SK-MEL-5 (cell line): Measurements from ENCODE around the gene HDGFL1. TPM values are rescaled to one million over a fixed set of nuclear protein-coding genes. Genes with fewer than 3 reads are reported as not detected.
A peak's percentile ranks its signal among the peaks of the same experiment; 100 is the strongest.

Experiments
- DNase-seq: peaks from one replicate; pipeline ENCODE4 v3.0.0-alpha.2; 2016; ENCODE audit warnings: low read depth, low spot score
- in situ Hi-C: cut with HindIII; loops from 2 replicates; pipeline ENCODE4 v1.10.0; 2016; ENCODE audit warnings: low sequenced_read_pairs, high pct_unique_total_duplicates, low pct_unique_long_range_greater_than_20kb
- total RNA-seq: library from RNA; depleted of rRNA; stranded (reverse); fragments of >200 nt; shearing (Covaris generic); gene quantifications from 2 replicates; pipeline ENCODE4 v1.2.3, GENCODE V29; 2014

Gene HDGFL1
- total RNA-seq, 1 experiment from 2014 or later = not detected

DNA sequence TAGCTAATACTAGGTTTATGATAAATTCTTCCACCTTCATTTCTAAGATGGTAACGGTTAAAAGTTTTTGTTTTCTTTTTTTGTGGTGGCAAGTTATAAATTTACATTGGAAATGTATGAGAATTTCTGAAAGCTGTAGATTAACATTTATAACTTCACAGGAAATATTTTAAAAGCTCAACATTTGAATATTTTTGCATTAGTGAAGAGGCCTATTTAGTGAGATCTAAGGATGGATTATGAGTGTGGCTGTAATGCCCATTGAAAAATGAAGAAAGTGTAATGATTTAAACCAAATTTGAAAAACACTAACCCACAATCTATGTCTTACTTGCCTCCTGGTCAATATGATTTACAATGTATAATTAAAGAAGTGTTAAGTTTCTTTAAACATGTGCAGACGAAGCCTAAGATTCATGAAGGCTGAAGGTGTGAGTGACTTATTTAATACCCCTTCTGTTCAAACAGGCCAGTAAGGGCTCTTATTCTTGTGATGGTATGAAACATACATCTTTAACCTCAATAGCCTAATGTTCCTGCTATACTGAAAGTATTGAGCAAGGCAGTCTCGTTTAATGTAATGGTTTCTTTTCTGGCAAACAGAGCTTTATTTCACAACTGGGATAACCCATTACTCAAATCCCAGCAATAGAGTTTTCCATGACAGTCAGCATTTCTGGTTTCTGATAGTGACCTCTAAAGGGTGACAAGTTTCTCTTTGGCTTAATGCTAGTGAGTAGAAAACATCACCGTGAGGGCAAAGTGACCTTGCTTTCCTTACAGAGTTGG is 13.2 kb downstream of the HDGFL1 start:
- in situ Hi-C loops = no loop called here
- peak; percentile 11 for DNase-seq

DNA sequence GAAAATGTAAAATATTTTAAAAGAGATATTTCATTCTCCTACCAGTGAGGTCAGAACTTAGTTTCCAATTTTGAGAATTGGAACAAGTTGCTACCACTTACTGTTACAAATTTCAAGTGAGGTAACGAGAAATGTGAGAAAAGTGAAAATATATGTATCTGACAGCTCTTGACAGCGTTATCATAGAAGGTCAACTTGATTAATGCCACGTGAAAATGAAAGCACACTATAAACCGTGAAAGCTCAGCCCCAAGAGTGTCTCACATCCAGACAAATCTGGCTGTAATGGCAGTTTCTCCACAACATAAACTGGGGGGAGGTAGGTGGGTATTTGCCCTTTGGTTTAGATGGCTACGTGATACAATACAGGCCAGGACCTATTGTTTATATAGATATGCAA is 13.9 kb downstream of the HDGFL1 start:
- no peak for DNase-seq
- in situ Hi-C loops = no loop called here

DNA sequence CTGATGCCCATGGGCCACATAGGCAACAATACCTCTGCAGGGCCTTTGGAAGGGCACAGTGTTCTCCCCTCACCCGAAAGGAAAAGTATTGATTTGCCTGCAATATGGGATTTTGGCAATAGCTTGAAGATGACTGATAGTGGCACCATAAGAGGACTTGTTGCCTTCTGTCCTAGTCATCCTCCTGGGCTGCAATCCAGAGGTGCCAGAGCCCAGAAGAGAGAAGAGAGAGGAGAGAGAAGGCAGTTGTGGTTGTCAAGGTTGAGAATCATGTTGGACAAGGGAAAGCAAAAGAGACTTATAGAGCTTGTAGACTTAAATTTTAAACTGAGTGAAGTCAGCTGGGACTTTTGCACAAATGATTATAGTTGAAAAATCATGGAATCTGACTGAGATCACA is 14.6 kb downstream of the HDGFL1 start:
- in situ Hi-C loops = no loop called here
- DNase-seq = no peak

DNA sequence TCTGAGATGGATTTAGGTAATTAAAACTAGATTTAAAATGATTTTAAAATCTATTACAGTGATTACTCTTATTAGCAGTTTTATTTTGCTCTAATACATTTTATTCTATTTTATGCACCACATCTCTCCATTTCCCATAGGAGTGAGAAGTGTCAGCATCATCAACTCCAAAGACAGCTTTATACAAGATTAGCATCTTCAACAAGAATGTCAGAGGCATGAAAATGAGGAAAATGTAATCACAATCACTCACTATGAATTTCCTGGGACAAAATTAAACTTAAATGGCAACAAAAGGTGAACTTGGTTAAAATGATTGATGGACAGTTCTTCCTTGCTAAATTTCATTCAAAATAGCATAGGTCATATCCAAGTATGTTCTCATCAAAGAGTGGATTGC is 19.8 kb downstream of the HDGFL1 start:
- in situ Hi-C loops = no loop called here
- DNase-seq = no peak

DNA sequence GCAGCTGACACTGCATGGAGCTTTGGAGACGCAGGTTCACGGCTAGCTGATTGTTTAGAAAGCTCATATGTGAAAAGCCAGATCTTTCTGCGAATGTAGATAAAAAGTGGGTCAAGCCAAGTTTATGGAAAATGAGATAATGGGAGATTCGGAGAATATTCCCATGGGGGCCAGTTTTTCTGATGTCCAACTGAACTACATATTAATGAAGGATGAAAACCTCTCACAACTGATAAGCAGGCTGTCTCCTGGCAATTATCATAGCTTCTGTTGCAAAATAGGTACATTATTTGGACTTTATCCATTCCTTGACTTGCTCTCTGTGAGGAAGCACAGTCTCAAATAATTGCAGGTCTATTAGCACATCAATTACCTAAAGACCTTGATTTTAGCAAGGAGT is 21.1 kb downstream of the HDGFL1 start:
- in situ Hi-C loops = no loop called here
- no peak for DNase-seq

DNA sequence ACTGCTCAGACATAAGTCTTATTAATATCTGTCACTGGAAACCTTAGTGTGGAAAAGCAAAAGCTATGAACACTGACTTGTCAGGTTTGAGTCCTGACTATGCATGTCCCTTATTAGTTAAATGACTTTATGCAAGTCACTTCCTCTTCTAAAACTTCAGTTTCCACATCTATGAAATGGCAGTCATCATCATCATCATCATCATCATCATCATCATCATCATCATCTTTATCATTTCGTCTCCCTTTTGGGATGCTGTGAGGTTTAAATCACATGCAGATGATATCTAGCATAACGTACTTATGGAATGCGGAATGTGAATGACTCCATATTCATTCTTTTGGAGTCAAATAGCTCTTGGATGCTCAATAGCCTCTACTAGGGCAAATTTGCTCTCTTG is 24.5 kb downstream of the HDGFL1 start:
- in situ Hi-C loops = no loop called here

DNA sequence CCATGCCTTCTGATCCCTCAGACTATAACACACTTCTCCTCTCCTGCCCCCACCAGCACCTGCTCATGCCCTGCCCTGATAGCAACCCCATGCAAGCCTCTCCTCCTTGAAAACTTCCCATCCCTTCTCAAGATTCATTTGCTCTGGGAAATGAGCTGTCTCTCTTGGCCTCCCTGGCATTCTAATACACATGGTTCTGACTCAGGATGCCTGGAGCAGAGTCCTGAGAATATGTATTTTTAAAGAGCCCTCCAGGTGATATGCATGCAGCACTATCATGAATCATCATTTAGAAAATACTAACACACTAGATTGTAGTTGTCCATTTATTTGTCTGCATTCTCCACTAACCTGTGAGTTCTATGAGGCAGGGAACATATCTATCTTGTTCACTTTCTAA is 26.6 kb downstream of the HDGFL1 start:
- in situ Hi-C loops = no loop called here
- DNase-seq = no peak

More for the DNA sequence above, 24.5 kb downstream of the HDGFL1 start:
- DNase-seq = no peak

DNA sequence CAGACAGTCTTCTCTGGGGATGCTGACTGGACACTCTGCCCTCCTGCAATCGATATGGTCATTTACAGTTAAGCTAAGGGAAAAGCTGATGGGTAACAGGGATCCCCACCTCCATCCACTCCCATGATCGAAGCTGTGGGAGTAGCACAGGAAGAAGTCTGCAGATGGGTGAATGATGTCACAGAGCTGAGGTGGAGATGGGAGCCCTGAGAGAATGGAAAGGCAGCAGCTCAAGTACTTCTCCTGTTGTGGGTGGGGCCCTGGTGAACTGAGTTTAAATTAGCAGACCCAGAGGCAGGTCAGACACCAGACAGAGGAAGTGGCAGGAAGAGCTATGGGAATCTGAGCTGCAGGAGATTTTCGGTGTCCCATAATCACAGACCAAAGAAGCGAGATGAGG is 29.0 kb downstream of the HDGFL1 start:
- in situ Hi-C loops = no loop called here
- DNase-seq = no peak

DNA sequence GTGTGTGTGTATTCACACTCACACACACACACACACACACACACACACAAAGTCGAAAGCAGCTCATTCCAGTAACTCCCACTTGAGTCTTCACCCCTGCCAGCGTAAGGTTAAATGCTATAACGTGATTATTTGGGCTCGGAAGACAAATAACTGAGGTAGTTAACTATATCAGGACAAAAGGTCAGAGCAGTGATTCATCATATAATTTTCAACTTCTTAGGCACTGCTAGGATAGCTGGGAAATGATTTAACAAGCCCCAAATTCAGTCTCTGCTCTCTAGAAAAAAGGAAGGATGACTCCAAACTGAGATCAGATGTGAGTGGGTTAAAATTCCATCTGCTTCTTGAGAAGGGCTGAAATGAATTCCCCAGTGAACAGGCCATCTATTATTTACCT is 30.7 kb downstream of the HDGFL1 start:
- in situ Hi-C loops = no loop called here
- DNase-seq = no peak

DNA sequence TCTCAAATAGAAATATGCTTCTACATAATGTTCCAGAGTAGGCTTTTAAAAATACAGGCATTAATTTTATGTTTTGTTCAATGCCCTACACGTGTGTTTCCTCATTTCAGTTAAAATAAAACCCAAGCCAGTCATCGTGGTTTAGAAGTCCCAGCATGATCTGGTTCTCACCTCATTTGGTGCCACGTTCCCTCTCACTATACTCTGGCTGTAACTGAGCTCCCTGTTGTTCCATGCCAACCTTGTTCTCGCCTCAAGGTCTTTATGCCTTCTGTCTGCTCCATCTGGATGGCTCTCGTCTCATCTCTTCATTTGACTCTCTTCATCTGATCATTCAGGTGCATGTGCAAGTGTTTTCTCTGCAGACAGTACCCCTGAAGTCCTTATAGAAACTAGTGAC is 32.6 kb downstream of the HDGFL1 start:
- in situ Hi-C loops = no loop called here
- DNase-seq = no peak

DNA sequence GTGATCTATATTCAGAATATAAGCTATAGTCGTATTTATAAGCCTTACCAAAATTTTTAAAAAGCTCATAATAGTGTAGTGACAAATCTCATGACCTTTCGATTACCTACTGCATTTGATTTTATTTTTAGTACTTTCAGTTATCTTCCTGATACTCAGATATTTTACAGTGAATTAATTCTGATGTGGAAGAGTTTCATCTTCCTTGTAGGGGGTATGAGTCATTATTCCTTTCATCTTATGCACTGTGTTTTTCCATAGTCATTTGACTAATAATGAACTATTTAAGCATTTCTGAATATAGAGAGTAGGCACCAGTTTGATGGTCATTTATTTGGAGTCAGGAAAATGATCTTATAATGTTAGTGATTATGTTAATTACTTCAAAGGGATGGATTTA is 36.4 kb downstream of the HDGFL1 start:
- no peak for DNase-seq
- in situ Hi-C loops = no loop called here

DNA sequence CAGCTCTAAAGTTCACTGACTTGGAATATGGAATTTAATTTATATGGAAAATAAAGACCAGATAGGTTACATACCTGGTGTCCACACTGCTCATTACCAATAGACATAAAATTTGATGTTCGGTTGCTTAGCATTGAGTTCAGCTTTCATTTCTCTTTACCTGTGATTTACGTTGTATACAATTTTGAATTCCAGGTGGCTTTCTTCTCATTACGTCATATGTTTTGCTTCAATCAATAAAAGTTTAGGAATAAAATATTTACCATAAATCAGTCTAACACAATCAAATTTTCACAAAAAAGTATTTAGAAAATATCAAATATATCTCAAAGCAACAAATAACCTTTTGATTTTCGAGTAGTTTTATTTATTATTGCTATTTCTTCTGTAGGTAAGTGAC is 40.8 kb downstream of the HDGFL1 start:
- in situ Hi-C loops = no loop called here
- DNase-seq = no peak

DNA sequence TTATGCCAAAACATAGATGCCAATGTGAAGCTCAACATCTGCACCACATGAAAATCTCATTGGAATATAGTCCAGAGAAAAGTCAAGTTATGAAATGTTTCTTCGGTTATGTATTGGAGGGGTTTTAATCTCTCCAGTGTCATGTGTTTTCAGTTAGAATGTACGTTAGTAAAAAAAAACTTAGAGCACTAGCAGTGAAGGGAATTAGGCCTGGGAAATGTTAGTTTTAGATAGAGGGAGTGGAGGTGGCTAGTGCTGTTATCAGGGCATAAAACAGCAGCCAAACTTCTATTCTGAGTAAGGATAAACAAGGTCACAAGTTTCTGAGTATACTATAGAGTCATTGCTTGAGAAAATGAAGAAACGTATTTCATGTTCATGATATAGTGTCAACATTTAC is 42.9 kb downstream of the HDGFL1 start:
- in situ Hi-C loops = no loop called here
- no peak for DNase-seq

DNA sequence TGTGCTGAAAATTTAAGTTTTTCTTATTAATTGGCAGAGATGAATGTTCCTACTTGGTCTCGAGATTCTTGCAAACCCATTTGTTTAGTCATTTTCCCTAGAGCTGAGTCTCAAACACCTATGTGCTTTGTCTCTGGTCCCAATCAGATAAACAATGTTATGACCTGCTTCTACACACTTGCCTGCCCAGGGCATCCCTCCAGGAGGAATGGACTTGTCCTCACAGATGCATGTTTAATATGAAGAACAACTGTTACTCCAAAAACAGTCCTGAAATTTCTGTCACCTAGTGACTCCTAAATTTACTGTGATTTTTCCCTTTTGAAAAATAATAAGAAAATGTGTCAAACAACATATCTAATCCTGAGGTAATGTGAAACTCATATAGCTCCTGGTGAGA is 43.7 kb downstream of the HDGFL1 start:
- no peak for DNase-seq
- in situ Hi-C loops = no loop called here

DNA sequence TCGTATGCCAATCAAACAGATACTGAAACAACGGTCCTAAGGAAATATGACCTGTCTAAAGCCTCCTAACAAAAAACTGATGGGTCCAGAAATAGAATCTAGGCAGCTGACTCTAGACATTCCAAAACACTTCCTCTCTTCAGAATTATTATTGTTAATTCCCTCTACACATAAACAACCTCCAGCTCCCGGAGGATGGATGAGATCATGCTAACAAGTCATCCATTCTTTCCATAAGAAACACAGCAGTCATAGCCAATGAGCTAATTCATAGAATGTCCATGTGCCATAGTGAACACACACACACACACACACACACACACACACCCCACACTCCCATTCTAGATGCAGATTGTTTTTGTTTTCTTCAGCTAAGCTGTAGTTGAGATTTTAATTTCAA is 44.3 kb downstream of the HDGFL1 start:
- peak; percentile 90 for DNase-seq
- in situ Hi-C loops = no loop called here

DNA sequence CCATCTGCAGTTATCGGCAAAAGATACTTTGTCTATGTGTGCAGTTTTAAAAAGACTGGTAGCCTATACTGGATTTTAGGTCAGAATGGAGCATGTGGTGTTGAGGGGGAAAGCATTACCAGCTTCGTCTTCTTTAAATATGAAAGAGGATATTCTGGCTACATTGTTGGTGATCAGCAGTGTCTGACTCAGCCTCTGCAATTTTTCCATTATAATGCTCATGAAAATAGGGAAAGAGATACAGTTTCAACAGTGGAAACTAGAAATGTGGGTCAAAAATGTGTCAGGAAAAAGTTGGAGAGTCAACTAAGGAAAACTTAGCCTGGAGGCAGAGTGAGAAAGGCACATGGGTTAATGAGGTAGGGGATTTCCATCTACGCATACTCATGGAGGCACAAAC is 45.2 kb downstream of the HDGFL1 start:
- in situ Hi-C loops = no loop called here
- no peak for DNase-seq

DNA sequence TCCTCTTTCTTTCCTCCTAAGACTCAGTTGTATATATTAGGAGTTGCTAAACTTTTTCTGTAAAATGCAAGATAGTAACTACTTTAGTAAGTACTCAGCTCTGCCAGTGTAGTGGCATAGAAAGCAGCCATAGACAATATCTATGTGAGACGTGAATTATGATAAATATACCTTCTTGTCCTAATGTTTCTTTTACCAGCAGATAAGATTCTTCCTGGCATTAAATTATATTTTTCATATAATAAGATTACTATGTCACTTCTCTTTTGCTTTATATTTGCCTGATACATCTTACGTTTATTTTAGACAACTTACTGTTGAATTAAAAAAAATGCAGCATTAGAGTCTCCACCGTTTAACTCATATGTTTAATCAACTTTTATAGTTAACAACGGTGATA is 51.7 kb downstream of the HDGFL1 start:
- in situ Hi-C loops = no loop called here
- DNase-seq = no peak
